Vagina (tissue), 2 donors: ENCODE measurements around the gene SLC37A2. TPM values are rescaled to one million over a fixed set of nuclear protein-coding genes. Genes with fewer than 3 reads are reported as not detected.
"Not testable (repeated sequence)": the region's sequence is repeated elsewhere in the genome, so short reads cannot be mapped to it uniquely, and the experiment has no call there.

Experiments used
- DNase-seq, 2 donors: peaks; one replicate each; pipeline ENCODE4 v3.0.0-alpha.2; 2017; ENCODE audit errors: extremely low spot score in 2 of 2
- H3K27ac ChIP-seq: fragments of 200-600 bp; sonication (generic); one replicate; pipeline ENCODE4 v1.5.1; 2019
- H3K27me3 ChIP-seq: fragments of 200-600 bp; sonication (generic); one replicate; pipeline ENCODE4 v1.5.1; 2019
- H3K36me3 ChIP-seq, 2 donors: fragments of 200-600 bp; sonication (generic); one replicate each; pipeline ENCODE4 v1.5.1; 2017 to 2019
- H3K4me1 ChIP-seq: fragments of 200-600 bp; sonication (generic); one replicate; pipeline ENCODE4 v1.5.1; 2019
- H3K4me3 ChIP-seq, 2 donors: fragments of 200-600 bp; sonication (generic); 1 replicate in 1 of 2; 2 replicates in 1 of 2; pipeline ENCODE4 v1.5.1; 2016 to 2019
- H3K9me3 ChIP-seq: fragments of 200-600 bp; sonication (generic); one replicate; pipeline ENCODE4 v1.5.1; 2019
- CTCF ChIP-seq, 3 experiments: fragments of 450-650 bp in 2 of 3; fragments of 200-600 bp in 1 of 3; sonication (generic) in 1 of 3; IDR thresholded peaks; one replicate each; pipeline ENCODE4 v1.5.1; 2017 to 2019; ENCODE audit warnings: antibody characterized with exemption in 3 of 3, mild to moderate bottlenecking in 2 of 3, moderate library complexity in 2 of 3
- POLR2A ChIP-seq, 2 donors: fragments of 450-650 bp; IDR thresholded peaks; one replicate each; pipeline ENCODE4 v1.6.1; 2017; ENCODE audit warnings: antibody characterized with exemption in 2 of 2, mild to moderate bottlenecking in 2 of 2, moderate library complexity in 2 of 2
- POLR2AphosphoS5 ChIP-seq, 2 donors: sonication (generic); formaldehyde crosslinking; IDR thresholded peaks; one replicate each; pipeline ENCODE4 v1.9.0; 2017; ENCODE audit warnings: antibody characterized with exemption in 2 of 2, mild to moderate bottlenecking in 2 of 2, low read depth in 1 of 2; ENCODE audit not compliant: insufficient read depth in 1 of 2
- intact Hi-C: fragments of 100-400 bp; cut with DNase I; formaldehyde crosslinking; loops from one replicate; pipeline ENCODE4 v1.15.1; 2023
- total RNA-seq: library from RNA; depleted of rRNA; stranded (reverse); fragments of >200 nt; gene quantifications from one replicate; pipeline ENCODE4 v1.2.3, GENCODE V29; 2016

SLC37A2 gene
- 22.6 TPM for total RNA-seq

- H3K27me3 ChIP-seq = no peaks in the 10 kb centered on the region
- peak in 1 of 3 experiments; percentile 20 for TF ChIP-seq CTCF (IDR thresholded peaks at IDR 0.05)
- peak in 1 of 2 donors; percentile 57 for TF ChIP-seq POLR2AphosphoS5 (IDR thresholded peaks at IDR 0.05; ENCODE audit: insufficient read depth in 1 of 2, low read depth in 1 of 2)
- no peak for TF ChIP-seq POLR2A (IDR thresholded peaks at IDR 0.05)
- H3K36me3 ChIP-seq = no peaks in the 10 kb centered on the region
- no peak for DNase-seq
- H3K27ac ChIP-seq = peak within 1 kb of the TSS; percentile 61
- intact Hi-C loops = no loop called here
- H3K4me3 ChIP-seq = peak within 1 kb of the TSS; percentile 44 to 62
- no peaks in the 10 kb centered on the region for H3K9me3 ChIP-seq
- H3K4me1 ChIP-seq = peaks cover 10% of the 10 kb centered on the region
Measured at GRCh38 chr11:125062931-125063428, at the start of gene SLC37A2. SLC37A2 (plus strand) TSS chr11:125063305; CDS start chr11:125063368, 63 bp downstream.

GRCh38 chr11:125016413-125016812 is 46.7 kb upstream of the SLC37A2 start:
- H3K36me3 ChIP-seq = no peaks in the 10 kb centered on the region
- no peak overlapping the region for H3K27ac ChIP-seq
- intact Hi-C loops = no loop called here
- no peaks in the 10 kb centered on the region for H3K27me3 ChIP-seq
- H3K9me3 ChIP-seq = no peaks in the 10 kb centered on the region
- no peak for TF ChIP-seq CTCF (IDR thresholded peaks at IDR 0.05)
- TF ChIP-seq POLR2A (IDR thresholded peaks at IDR 0.05) = no peak
- TF ChIP-seq POLR2AphosphoS5 (IDR thresholded peaks at IDR 0.05; ENCODE audit: insufficient read depth in 1 of 2, low read depth in 1 of 2) = no peak
- DNase-seq = no peak
- no peak overlapping the region for H3K4me3 ChIP-seq
- no peaks in the 10 kb centered on the region for H3K4me1 ChIP-seq

GRCh38 chr11:125020342-125020741 is 42.8 kb upstream of the SLC37A2 start:
- Histone ChIP-seq H3K4me1 (no peaks in the 10 kb centered on the region), H3K36me3 (no peaks in the 10 kb centered on the region), H3K9me3 (no peaks in the 10 kb centered on the region), H3K4me3 (no peak overlapping the region), H3K27ac (no peak overlapping the region), H3K27me3 (no peaks in the 10 kb centered on the region)
- intact Hi-C loops = no loop called here
- TF ChIP-seq POLR2A (IDR thresholded peaks at IDR 0.05) (no peak), POLR2AphosphoS5 (IDR thresholded peaks at IDR 0.05; ENCODE audit: insufficient read depth in 1 of 2, low read depth in 1 of 2) (no peak), CTCF (IDR thresholded peaks at IDR 0.05) (no peak)
- no peak for DNase-seq

GRCh38 chr11:125022551-125022950 is 40.6 kb upstream of the SLC37A2 start:
- no peaks in the 10 kb centered on the region for H3K4me1 ChIP-seq
- intact Hi-C loops = no loop called here
- TF ChIP-seq POLR2A (IDR thresholded peaks at IDR 0.05) (no peak), POLR2AphosphoS5 (IDR thresholded peaks at IDR 0.05; ENCODE audit: insufficient read depth in 1 of 2, low read depth in 1 of 2) (no peak), CTCF (IDR thresholded peaks at IDR 0.05) (no peak)
- H3K27ac ChIP-seq = no peak overlapping the region
- no peaks in the 10 kb centered on the region for H3K36me3 ChIP-seq
- no peaks in the 10 kb centered on the region for H3K9me3 ChIP-seq
- H3K4me3 ChIP-seq = no peak overlapping the region
- H3K27me3 ChIP-seq = no peaks in the 10 kb centered on the region
- DNase-seq = no peak

GRCh38 chr11:125025968-125026367 is 37.1 kb upstream of the SLC37A2 start:
- no peak overlapping the region for H3K4me3 ChIP-seq
- H3K4me1 ChIP-seq = no peaks in the 10 kb centered on the region
- no peak overlapping the region for H3K27ac ChIP-seq
- TF ChIP-seq CTCF (IDR thresholded peaks at IDR 0.05) = no peak
- intact Hi-C loops = no loop called here
- no peaks in the 10 kb centered on the region for H3K9me3 ChIP-seq
- no peak for DNase-seq
- no peaks in the 10 kb centered on the region for H3K27me3 ChIP-seq
- no peaks in the 10 kb centered on the region for H3K36me3 ChIP-seq

GRCh38 chr11:125029431-125029830 is 33.7 kb upstream of the SLC37A2 start:
- H3K36me3 ChIP-seq, H3K4me1 ChIP-seq, H3K9me3 ChIP-seq, H3K27me3 ChIP-seq, intact Hi-C loops, DNase-seq, H3K27ac ChIP-seq, H3K4me3 ChIP-seq: not testable (repeated sequence)
